K562 (cell line): ENCODE results near the gene FUCA1. TPM values are rescaled to one million over a fixed set of nuclear protein-coding genes. Genes with fewer than 3 reads are reported as not detected.

ENCODE experiments used
- CREBBP ChIP-seq: IDR thresholded peaks from one replicate; pipeline ENCODE4 v1.6.1; 2012; ENCODE audit warnings: low read depth, mild to moderate bottlenecking, control low read depth, inconsistent platforms, low read length
- DLX4 ChIP-seq: fragments of 250-450 bp; sonication (Bioruptor Pico); IDR thresholded peaks from 2 replicates; pipeline ENCODE4 v1.6.1; 2021; ENCODE audit warnings: mild to moderate bottlenecking
- FOXK2 ChIP-seq, 2 experiments: fragments of 450-650 bp; IDR thresholded peaks in 1 of 2; conservative IDR thresholded peaks in 1 of 2; 2 replicates each; pipeline ENCODE4 v1.6.1; 2016; ENCODE audit warnings: low read depth in 2 of 2, mild to moderate bottlenecking in 1 of 2
- HINFP ChIP-seq: fragments of 450-650 bp; conservative IDR thresholded peaks from 2 replicates; pipeline ENCODE4 v1.6.1; 2016; ENCODE audit warnings: missing genetic modification characterization, low read depth, mild to moderate bottlenecking, control low read depth, missing compliant biosample characterization
- HMG20B ChIP-seq: fragments of 250-450 bp; sonication (Bioruptor Pico); IDR thresholded peaks from 2 replicates; pipeline ENCODE4 v1.5.0; 2021; ENCODE audit warnings: mild to moderate bottlenecking
- MCM3 ChIP-seq: fragments of 450-650 bp; IDR thresholded peaks from 2 replicates; pipeline ENCODE4 v1.6.1; 2016
- PPARD ChIP-seq: fragments of 250-450 bp; sonication (Bioruptor Pico); IDR thresholded peaks from 2 replicates; pipeline ENCODE4 v1.8.0; 2022; ENCODE audit warnings: inconsistent platforms, mild to moderate bottlenecking, moderate library complexity
- SAFB ChIP-seq: fragments of 200-400 bp; formaldehyde crosslinking; IDR thresholded peaks from 2 replicates; pipeline ENCODE4 v1.6.1; 2017; ENCODE audit warnings: low read depth, low read length, borderline replicate concordance
- SMAD4 ChIP-seq: fragments of 250-450 bp; sonication (Bioruptor Pico); conservative IDR thresholded peaks from 2 replicates; pipeline ENCODE4 v1.8.0; 2021; ENCODE audit warnings: inconsistent platforms, mild to moderate bottlenecking, moderate library complexity
- ZHX1 ChIP-seq: fragments of 150-350 bp; conservative IDR thresholded peaks from 2 replicates; pipeline ENCODE4 v1.6.1; 2014; ENCODE audit warnings: low read length
- ZNF740 ChIP-seq, 3 experiments: fragments of 200-800 bp in 1 of 3; sonication (Bioruptor generic) in 1 of 3; sonication (generic) in 1 of 3; formaldehyde crosslinking in 1 of 3; IDR thresholded peaks; 2 replicates each; pipeline versions ENCODE4 v1.6.1 to v1.8.0; 2016 to 2022; ENCODE audit warnings: mild to moderate bottlenecking in 2 of 3, missing compliant biosample characterization in 2 of 3, missing genetic modification characterization in 2 of 3, missing genetic modification reagents in 1 of 3
- polyA plus RNA-seq, 8 experiments: library from polyadenylated mRNA; depleted of rRNA in 4 of 8; stranded (reverse) in 5 of 8; unstranded in 3 of 8; fragments of >200 nt; fragmentation: Nextera tagmentation in 2 of 8; fragmentation: Illumina TruSeq in 1 of 8; extraction: Ambion mirVana in 2 of 8; extraction: Trizol in 1 of 8; gene quantifications; 2 replicates each; pipeline versions ENCODE4 v1.2.1 to v1.2.3, GENCODE V29; 2011 to 2014; ENCODE audit warnings: inconsistent platforms in 1 of 8, missing spikeins in 1 of 8
- total RNA-seq, 7 experiments: library from RNA; depleted of rRNA in 6 of 7; stranded (reverse); fragments of >200 nt in 6 of 7; fragmentation: Illumina TruSeq in 2 of 7; extraction: Trizol in 2 of 7; gene quantifications; 2 replicates each; pipeline versions ENCODE4 v1.2.1 to v1.2.3, GENCODE V29; 2011 to 2021; ENCODE audit warnings: low replicate concordance in 1 of 7

The FUCA1 gene
- total and polyA plus RNA-seq, 9 of the 15 experiments (the other 6 are each of a cell fraction or from before 2014, with no cell fraction given) = 7.0 to 20.5 (median 13.5) TPM

GRCh38 chr1:23817633-23818032 is 50.5 kb downstream of the FUCA1 start (continued):
- no peak for TF ChIP-seq ZHX1
- no peak for TF ChIP-seq SAFB
- TF ChIP-seq FOXK2 (conservative IDR thresholded peaks at IDR 0.05 in 1 of 2, IDR thresholded peaks at IDR 0.05 in 1 of 2; ENCODE audit: low read depth in 2 of 2) = no peak
- no peak for TF ChIP-seq MCM3
- no peak for TF ChIP-seq HMG20B (CRISPR knock-in tag)
- TF ChIP-seq PPARD (CRISPR knock-in tag) = no peak
- no peak for TF ChIP-seq DLX4 (CRISPR knock-in tag)
- no peak for TF ChIP-seq HINFP (tag)
- TF ChIP-seq SMAD4 (CRISPR knock-in tag) = no peak
- no peak for TF ChIP-seq CREBBP
- TF ChIP-seq ZNF740 (CRISPR knock-in tag; IDR thresholded peaks at IDR 0.05) = no peak
- TF ChIP-seq ZNF740 (tag; IDR thresholded peaks at IDR 0.05) = no peak
